GM18861 (cell line): Measurements from ENCODE around the gene ZFYVE27.

ENCODE experiments used
- ATAC-seq: cut with Tn5 transposase; IDR thresholded peaks from one replicate; pipeline ENCODE4 v1.9.1; 2021; ENCODE audit not compliant: unreplicated experiment

ZFYVE27 gene

DNA sequence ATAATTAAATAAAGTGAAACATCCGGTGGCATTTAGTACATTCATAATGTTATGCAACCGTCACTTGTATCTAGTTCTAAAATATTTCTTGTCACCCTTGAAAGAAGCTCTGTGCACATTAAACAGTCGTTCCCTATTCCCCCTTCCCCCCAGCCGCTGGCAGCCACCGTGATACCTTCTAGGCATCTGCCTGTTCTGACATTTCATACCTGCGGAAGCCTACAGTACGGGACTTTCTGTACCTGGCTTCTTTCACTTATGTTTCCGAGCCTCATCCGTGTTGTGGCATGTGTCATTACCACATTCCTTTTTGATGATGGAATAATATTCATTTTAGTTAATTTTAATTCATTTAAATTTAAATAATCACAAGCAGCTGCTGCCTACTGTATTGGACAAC lies 48.8 kb downstream of the ZFYVE27 start:
- no peak for ATAC-seq

DNA sequence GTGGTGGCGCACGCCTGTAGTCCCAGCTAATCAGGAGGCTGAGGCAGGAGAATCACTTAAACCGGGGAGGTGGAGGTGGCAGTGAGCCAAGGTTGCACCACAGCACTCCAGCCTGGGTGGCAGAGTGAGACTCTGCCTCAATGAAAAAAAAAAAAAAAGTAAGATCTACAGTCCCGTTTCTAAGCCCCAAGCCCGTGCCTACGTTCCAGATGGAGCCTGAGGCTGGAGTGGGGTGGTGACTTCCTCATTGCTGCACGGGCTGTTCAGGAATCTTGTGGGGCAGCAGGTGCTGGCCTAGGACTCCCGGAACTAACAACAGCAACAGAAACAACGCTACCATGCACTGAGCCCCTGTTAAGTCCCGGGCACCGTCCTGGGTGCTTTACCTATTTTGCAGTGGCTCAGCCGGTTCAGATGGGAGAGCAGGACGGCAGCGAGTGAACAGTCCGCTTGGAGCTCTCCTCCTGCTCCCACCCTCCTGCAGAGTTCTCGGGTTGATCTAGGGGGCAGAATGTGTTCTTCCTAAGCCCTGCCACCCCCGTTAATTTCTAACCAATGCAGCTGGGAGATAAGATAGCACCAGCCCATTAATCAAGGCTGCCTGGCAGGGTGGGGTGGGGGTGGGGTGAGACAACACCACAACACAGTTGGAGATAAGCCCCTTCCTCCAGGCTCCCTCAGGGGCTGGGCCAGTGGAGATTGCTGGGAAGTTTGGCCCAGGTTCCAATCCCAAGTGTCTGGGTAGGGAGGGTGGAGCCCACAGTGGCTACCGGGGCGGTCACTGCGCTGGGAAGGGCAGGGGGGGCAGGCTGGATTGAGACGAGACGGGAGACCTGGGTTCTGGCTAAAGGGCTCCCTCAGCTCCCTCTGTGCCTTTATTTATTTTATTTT lies 51.9 kb downstream of the ZFYVE27 start:
- no peak for ATAC-seq

DNA sequence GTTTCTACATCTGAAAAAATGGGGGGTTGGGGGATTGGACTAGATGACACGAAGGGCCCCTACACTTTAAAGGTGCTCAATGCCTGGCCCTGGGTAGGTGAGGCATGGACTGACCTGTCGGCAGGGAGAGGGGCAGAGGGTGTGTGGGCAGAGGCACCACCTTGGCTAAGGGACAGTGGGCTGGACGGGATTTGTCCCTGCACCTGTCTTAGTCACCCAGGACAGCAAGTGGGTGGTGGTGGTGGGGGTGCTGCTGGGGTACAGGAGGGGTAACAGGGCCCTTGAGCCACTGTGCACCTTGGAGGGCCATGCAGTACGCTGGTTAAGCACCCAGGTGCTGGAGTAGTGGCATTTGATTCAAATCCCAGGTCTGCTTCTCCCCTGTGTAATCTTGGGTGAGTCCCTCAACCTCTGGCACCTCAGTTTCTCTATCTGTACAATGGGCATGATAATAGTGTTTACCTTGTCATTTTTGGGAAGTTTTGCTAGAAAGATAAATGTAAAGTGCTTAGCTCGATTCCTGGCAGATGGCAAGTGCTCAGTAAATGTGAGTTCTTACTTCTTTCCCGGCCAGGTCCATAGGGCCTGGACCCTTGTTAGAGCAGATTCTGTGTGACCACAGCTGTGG lies 53.0 kb downstream of the ZFYVE27 start:
- no peak for ATAC-seq

GRCh38 chr10:97791824-97792721 lies 55.1 kb downstream of the ZFYVE27 start:
- no peak for ATAC-seq

GRCh38 chr10:97795886-97796285 lies 59.0 kb downstream of the ZFYVE27 start:
- no peak for ATAC-seq

- ATAC-seq: no peak
These were observed 59.7 kb downstream of the ZFYVE27 start for GRCh38 chr10:97796651-97797050.

DNA sequence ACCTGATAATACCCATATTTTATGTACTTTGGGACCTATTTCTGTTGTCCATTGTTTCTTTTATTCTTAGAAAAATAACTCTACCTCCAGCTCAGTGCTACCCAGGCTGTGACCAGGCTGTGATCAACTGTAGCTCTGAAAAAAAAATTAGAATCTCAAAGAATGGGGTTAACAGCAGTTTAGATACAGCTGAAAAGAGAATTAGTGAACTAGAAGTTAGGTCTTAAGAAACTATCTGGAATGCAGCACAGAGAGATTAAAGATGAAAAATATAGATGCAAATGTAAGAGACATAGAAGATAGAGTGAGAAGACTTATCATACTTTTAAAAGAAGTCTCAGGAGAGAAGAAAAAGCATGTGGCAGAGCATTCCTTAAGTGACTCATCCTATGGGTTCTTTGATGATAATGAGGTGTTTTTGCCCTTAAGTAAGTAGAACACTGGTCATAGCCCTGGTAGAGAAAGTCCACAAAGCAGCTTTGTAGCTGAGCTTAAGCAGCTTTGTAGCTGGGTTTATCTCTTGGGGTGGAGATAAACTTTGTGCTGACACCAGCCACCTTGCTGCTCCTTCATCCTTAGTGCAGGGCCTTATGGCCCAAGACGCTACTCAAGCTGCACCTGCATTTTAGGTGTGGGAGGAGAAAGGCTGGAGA lies 62.2 kb downstream of the ZFYVE27 start:
- ATAC-seq: no peak

- no peak for ATAC-seq
These were observed 63.5 kb downstream of the ZFYVE27 start for GRCh38 chr10:97800474-97800873.

- no peak for ATAC-seq
These were observed 64.5 kb downstream of the ZFYVE27 start for GRCh38 chr10:97801422-97801821.

- no peak for ATAC-seq
These were observed 68.4 kb downstream of the ZFYVE27 start for GRCh38 chr10:97805096-97805884.

DNA sequence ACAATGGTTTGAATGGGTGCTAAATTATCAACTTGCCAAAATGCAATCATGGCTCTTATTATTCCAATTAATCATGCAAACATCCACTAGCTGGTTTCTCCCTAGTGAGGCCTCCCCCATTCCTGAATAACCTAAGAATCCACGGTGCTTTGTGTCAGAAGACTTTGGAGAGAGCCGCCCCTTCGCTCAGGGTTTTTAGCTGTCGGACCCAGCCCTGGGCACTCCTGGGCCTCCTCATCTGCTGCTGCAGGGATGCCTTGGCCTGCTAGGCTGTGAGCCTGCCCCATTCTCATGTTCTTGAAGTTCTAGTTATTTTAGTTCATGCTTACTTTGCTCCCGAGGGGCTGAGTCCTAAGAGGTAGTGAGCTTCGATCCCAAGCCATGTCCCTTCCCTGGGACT lies 69.0 kb downstream of the ZFYVE27 start:
- no peak for ATAC-seq

DNA sequence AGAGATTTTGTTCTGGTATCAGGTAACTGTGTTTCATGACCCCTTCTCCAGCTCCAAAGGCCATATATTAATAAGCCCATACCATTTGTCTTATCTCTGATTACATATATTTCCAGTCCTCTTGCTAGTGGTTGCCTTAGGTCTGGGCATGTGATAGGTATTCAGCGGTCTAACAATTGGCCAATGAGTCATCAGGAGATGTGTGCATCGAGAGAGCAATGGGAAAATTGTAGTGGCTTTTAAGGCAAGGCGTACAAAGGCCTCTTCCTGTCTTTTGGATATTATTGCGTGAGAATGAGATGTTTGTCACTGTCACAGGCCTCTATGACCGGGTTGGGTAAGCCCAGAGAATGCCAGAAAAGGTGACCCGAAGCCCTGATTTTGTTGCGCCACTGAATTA lies 73.5 kb downstream of the ZFYVE27 start:
- ATAC-seq: no peak
